Activated T-helper 1 cell treated with anti-CD3 and anti-CD28 coated beads, Interleukin-12 subunit alpha, Interleukin-12 subunit beta, Interleukin-2, Interleukin-4 antibody, amounts not matched to agents 30 ng/mL and 10 ng/mL and 1 ng/mL, durations not matched to agents 14 hours and 24 hours and 36 hours (primary cell): ENCODE data around the gene CLDN1. TPM values are rescaled to one million over a fixed set of nuclear protein-coding genes. Genes with fewer than 3 reads are reported as not detected.
A peak's percentile ranks its signal among the peaks of the same experiment; 100 is the strongest.

ENCODE experiments used
- DNase-seq: peaks from one replicate; pipeline ENCODE4 v3.0.0; 2021; ENCODE audit warnings: low spot score
- H3K27ac Mint-ChIP-seq: one replicate; pipeline ENCODE4 v1.8.0; 2021; ENCODE audit warnings: mild to moderate bottlenecking, mixed read lengths
- H3K27me3 Mint-ChIP-seq: one replicate; pipeline ENCODE4 v1.8.0; 2022; ENCODE audit warnings: mild to moderate bottlenecking, moderate library complexity, mixed read lengths; ENCODE audit not compliant: insufficient read depth
- H3K36me3 Mint-ChIP-seq: one replicate; pipeline ENCODE4 v1.8.0; 2021; ENCODE audit warnings: low read depth, mixed read lengths
- H3K4me1 Mint-ChIP-seq: one replicate; pipeline ENCODE4 v1.8.0; 2021; ENCODE audit warnings: low read depth, mixed read lengths
- H3K4me3 Mint-ChIP-seq: one replicate; pipeline ENCODE4 v1.8.0; 2021; ENCODE audit warnings: mild to moderate bottlenecking, moderate library complexity, mixed read lengths
- H3K9me3 Mint-ChIP-seq: one replicate; pipeline ENCODE4 v1.8.0; 2021; ENCODE audit warnings: mixed read lengths
- intact Hi-C: fragments of 100-400 bp; cut with micrococcal nuclease; formaldehyde crosslinking; loops from one replicate; pipeline ENCODE4 v1.15.1; 2024
- total RNA-seq: library from RNA; stranded (reverse); gene quantifications from 2 replicates; pipeline ENCODE4 v1.2.3, GENCODE V29; 2022

The CLDN1 gene, protein sequence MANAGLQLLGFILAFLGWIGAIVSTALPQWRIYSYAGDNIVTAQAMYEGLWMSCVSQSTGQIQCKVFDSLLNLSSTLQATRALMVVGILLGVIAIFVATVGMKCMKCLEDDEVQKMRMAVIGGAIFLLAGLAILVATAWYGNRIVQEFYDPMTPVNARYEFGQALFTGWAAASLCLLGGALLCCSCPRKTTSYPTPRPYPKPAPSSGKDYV
- 0.22 and 0.34 TPM in 2 replicates for total RNA-seq

DNA sequence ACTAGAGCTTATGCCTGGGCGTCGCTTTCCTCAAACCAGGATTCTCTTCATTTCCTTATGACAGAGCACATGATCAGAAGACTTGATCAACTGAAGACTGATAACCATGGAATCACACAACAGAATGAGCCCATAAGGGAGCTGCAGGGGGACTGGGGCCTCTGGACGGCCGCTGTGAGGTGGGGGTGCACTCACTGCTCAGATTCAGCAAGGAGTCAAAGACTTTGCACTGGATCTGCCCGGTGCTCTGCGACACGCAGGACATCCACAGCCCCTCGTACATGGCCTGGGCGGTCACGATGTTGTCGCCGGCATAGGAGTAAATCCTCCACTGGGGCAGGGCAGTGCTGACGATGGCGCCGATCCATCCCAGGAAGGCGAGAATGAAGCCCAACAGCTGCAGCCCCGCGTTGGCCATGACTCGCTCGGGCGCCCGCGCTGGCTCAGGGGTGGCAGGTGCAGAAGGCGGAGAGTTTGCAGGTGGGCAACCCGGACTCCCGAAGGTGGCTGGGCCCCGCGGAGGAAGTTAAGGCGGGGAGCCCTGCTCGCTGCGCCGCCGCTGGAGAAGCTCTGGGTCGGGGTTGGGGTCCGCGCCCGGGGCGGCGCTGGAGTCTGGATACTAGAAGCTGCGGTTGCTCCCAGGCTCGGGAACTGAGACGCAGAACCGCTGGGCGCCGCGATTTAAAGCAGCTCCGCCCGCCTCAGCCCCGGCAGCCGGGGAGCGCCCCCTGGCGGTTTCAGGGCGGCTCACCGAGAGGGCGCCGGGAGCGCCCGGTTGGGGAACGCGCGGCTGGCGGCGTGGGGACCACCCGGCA lies at the start of gene CLDN1:
Gene CLDN1 (minus strand): TSS at position 658 of the 815 bp plus-strand sequence. CDS start 240 bp downstream, at position 418.
- no peak within 1 kb of the TSS for H3K27ac Mint-ChIP-seq
- intact Hi-C loops: loop anchor here (1.0 to 10.0 kb wide), 5 partner anchors 97 to 373 kb away; no protein-coding TSS in a partner anchor
- peak; percentile 61 for DNase-seq
- no peaks in the 10 kb centered on the region for H3K9me3 Mint-ChIP-seq
- peaks cover 21% of the 10 kb centered on the region for H3K27me3 Mint-ChIP-seq
- H3K36me3 Mint-ChIP-seq: no peaks in the 10 kb centered on the region
- H3K4me3 Mint-ChIP-seq: peak within 1 kb of the TSS; percentile 78
- H3K4me1 Mint-ChIP-seq: peaks cover 40% of the 10 kb centered on the region

DNA sequence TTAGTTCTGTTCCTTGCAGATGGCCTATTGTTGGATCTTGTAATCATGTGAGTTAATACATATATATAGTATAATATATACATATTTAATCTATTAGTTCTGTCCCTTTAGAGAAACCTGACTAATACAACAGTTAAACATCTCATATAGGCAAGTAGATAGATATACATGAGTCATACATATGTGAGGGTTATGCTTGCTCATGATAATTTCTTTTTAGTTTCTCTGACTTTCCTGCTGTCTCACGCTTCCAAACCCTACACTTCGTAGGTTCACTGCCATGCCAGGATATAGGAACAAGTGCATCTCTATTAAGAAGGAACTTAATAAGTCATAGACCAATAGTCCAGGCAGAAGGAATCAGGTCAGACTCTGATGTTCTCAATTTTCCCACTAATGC lies 48.9 kb upstream of the CLDN1 start:
- H3K27me3 Mint-ChIP-seq: peaks cover 10% of the 10 kb centered on the region
- no peak overlapping the region for H3K27ac Mint-ChIP-seq
- H3K4me3 Mint-ChIP-seq: no peak overlapping the region
- no peaks in the 10 kb centered on the region for H3K36me3 Mint-ChIP-seq
- no peak for DNase-seq
- intact Hi-C loops: no loop called here
- H3K9me3 Mint-ChIP-seq: no peaks in the 10 kb centered on the region
- no peaks in the 10 kb centered on the region for H3K4me1 Mint-ChIP-seq

DNA sequence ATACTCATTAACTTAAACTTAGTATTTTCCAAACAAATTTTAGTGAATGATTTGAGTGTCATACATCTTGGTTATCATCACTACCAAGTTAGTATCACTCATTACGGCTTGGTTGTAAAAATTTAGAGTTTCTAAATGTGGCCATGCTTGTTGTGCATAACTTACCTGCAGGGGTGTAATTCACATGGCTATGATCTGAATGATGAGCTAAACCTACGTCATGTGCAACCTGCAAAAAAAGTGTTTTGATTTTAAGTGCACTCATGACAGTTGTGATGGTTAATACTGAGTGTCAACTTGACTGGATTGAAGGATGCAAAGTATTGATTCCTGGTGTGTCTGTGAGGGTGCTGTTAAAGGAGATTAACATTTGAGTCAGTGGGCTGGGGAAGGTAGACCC lies 48.1 kb upstream of the CLDN1 start:
- Mint-ChIP-seq H3K27ac (no peak overlapping the region), H3K9me3 (no peaks in the 10 kb centered on the region), H3K27me3 (peaks cover 4% of the 10 kb centered on the region), H3K4me1 (no peaks in the 10 kb centered on the region), H3K36me3 (no peaks in the 10 kb centered on the region), H3K4me3 (no peak overlapping the region)
- DNase-seq: no peak
- intact Hi-C loops: no loop called here

DNA sequence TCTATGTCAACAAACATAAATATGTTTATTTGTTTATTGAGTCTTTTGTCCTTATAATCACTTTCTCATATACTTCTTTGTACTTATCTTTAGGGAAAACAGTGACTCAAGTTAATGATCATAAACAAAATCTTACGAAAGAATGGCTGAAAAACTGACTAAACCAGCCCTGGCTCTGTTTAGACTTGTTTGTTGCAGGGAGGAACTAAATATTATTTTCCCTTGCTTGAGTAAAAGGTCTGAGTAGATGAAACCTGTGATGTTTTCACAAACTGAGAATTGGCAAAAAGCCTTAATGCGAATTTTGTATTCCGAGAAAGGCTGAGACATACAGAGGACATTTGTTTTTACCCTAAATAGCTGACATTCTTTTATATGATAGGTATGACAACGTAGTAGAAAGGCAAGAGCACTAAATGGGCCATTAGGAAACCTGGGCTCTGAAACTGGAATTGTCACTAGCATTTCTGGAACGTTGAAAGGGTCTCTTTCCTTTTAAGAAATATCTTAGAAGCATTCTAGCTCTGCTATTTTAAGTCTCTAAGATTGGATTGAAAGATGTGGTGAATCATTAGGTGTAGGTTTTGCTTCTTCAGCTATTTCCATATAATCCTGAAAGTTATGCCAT lies 47.5 kb upstream of the CLDN1 start:
- Mint-ChIP-seq H3K4me3 (no peak overlapping the region), H3K4me1 (no peaks in the 10 kb centered on the region), H3K9me3 (no peaks in the 10 kb centered on the region), H3K27ac (no peak overlapping the region), H3K27me3 (peaks cover 4% of the 10 kb centered on the region), H3K36me3 (no peaks in the 10 kb centered on the region)
- intact Hi-C loops: no loop called here
- no peak for DNase-seq

DNA sequence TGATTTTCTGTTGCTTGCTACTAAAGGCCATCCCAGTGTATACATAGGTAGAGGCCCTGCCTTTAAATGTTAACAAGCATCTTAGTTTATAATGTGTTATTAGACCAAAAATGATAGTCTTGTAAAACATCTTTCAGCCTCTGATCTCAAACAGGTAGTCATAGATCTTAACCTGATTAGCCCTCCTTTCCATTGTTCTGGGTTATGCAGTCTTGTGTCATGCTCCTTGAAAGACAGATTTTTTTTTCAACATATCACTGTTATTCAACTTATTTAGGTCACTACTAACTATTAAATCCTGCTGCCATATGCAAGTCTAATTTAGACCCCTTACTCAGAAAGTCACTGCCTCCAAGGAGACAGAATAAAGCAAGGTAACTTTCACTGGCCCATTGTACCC lies 46.6 kb upstream of the CLDN1 start:
- H3K4me1 Mint-ChIP-seq: no peaks in the 10 kb centered on the region
- H3K36me3 Mint-ChIP-seq: no peaks in the 10 kb centered on the region
- H3K27ac Mint-ChIP-seq: no peak overlapping the region
- no peaks in the 10 kb centered on the region for H3K9me3 Mint-ChIP-seq
- H3K27me3 Mint-ChIP-seq: peaks cover 4% of the 10 kb centered on the region
- DNase-seq: no peak
- intact Hi-C loops: no loop called here
- no peak overlapping the region for H3K4me3 Mint-ChIP-seq

DNA sequence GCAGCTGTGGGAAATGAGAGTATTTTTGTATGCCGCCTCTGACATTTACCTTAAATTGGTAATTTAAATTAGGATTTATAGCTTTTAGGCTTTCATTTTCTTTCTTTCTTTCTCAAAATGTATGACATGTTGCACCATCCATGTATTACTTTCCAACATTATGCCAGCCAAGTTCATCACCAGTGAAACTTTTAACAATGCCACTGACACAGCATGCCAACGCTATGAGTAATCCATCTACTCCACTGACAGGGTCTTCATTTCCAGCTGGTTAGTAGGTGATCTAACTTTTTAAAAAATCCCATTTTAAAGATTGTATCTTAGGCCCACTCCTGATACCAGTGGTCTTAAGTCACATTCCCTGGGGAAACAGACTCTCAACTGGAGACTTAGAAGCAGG lies 43.9 kb upstream of the CLDN1 start:
- no peaks in the 10 kb centered on the region for H3K4me1 Mint-ChIP-seq
- peaks cover 2% of the 10 kb centered on the region for H3K27me3 Mint-ChIP-seq
- intact Hi-C loops: no loop called here
- no peak overlapping the region for H3K4me3 Mint-ChIP-seq
- no peak for DNase-seq
- no peaks in the 10 kb centered on the region for H3K9me3 Mint-ChIP-seq
- no peaks in the 10 kb centered on the region for H3K36me3 Mint-ChIP-seq
- H3K27ac Mint-ChIP-seq: no peak overlapping the region

DNA sequence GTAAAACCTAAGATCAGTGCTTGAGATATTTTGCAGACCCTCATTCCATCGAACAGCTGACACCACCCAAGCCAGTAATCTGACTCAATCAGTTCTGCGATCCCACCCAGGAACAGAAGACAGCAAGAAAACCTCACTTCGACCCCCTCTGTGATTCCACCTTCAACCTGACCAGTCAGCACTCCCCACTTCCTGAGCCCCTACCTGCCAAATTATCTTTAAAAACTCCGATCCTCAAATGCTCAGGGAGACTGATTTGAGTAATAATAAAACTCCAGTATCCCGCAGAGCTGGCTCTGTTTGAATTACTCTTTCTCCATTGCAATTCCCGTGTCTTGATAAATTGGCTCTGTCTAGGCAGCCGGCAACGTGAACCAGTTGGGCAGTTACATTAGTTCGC lies 40.0 kb upstream of the CLDN1 start:
- intact Hi-C loops: no loop called here
- peaks cover 4% of the 10 kb centered on the region for H3K27me3 Mint-ChIP-seq
- no peak overlapping the region for H3K27ac Mint-ChIP-seq
- H3K4me1 Mint-ChIP-seq: no peaks in the 10 kb centered on the region
- no peak for DNase-seq
- H3K4me3 Mint-ChIP-seq: no peak overlapping the region
- H3K36me3 Mint-ChIP-seq: no peaks in the 10 kb centered on the region
- H3K9me3 Mint-ChIP-seq: no peaks in the 10 kb centered on the region

DNA sequence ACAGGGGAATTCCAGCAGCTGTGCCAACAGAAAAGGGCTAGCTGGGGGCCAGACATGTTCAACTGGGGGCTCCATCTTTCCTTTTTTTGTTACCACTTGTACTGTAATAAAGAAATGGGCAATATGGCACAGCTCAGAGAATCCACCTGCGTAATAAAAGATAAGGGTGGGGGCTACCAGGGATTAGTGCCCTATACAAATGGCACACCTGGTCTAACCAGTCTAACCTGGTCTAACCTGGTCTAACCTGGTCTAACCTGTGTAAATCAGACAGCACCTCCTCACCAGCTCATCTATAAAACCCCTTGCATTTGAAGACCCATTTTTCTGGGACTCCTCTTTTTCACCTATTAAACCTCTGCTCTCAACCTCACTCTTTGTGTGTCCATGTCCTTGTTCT lies 39.5 kb upstream of the CLDN1 start:
- intact Hi-C loops: no loop called here
- no peak overlapping the region for H3K27ac Mint-ChIP-seq
- no peaks in the 10 kb centered on the region for H3K36me3 Mint-ChIP-seq
- no peaks in the 10 kb centered on the region for H3K9me3 Mint-ChIP-seq
- H3K4me1 Mint-ChIP-seq: no peaks in the 10 kb centered on the region
- DNase-seq: no peak
- H3K27me3 Mint-ChIP-seq: peaks cover 4% of the 10 kb centered on the region
- no peak overlapping the region for H3K4me3 Mint-ChIP-seq

DNA sequence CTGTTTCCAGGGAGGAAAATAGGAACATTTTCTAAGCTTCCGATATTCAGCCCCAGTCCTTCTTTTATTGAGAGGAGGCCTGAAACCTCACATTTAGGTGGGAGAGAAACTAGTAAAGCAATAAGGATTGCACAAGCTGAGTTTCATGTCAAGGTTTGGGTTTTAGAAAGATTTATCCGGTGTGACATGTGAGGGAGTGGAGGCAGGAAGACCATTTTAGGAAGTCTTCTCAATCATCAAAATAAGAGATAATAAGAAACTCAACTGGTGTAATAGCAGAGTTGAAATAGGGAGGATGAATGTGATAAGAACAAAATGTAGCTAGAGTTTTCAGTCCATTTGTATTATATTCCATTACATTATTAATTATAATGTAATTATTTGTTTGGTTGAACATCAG lies 38.0 kb upstream of the CLDN1 start:
- intact Hi-C loops: no loop called here

DNA sequence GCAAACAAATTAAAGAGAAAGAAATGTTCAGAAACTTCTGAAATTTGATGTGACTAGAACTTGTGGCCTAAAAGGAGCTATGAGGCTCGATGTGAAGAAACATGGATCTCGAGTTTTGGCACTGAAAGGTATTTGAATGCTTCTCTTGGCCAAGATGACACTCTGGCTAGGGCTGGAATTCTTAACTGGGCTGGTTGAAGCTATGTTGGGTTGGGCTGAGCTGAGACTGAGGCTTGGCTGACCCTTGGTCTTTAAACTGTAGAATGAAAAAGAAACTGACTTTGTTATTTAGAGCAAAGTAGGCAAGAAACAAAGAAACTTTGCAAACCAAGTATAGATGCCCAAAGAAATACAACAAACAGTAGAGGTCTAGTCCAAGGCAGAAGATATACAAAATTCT lies 37.6 kb upstream of the CLDN1 start:
- H3K27ac Mint-ChIP-seq: no peak overlapping the region
- DNase-seq: no peak
- H3K4me1 Mint-ChIP-seq: no peaks in the 10 kb centered on the region
- peaks cover 4% of the 10 kb centered on the region for H3K27me3 Mint-ChIP-seq
- H3K36me3 Mint-ChIP-seq: no peaks in the 10 kb centered on the region
- no peak overlapping the region for H3K4me3 Mint-ChIP-seq
- intact Hi-C loops: no loop called here
- no peaks in the 10 kb centered on the region for H3K9me3 Mint-ChIP-seq

More for the DNA sequence above, 38.0 kb upstream of the CLDN1 start:
- H3K9me3 Mint-ChIP-seq: no peaks in the 10 kb centered on the region
- peaks cover 4% of the 10 kb centered on the region for H3K27me3 Mint-ChIP-seq
- H3K4me3 Mint-ChIP-seq: no peak overlapping the region
- no peaks in the 10 kb centered on the region for H3K4me1 Mint-ChIP-seq
- no peaks in the 10 kb centered on the region for H3K36me3 Mint-ChIP-seq
- H3K27ac Mint-ChIP-seq: no peak overlapping the region
- no peak for DNase-seq

DNA sequence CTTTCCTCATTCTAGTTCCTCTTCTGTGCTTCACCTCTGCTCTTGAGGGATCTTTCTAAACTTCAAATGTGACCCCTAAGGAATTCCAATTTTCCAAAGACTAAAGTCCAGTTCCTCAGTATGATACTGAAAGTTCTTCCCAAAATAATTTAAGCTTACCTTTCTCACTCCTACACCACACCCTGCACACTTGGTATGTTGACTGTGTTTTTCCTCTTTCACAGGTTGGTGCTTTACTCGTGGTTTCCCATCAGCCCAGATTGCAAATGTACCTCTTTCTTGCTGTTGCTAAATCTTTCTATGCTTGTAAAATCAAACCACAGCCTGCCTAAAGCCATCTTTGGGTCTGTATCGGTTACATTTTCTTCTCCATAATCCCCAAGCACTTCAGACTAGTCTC lies 35.2 kb upstream of the CLDN1 start:
- intact Hi-C loops: no loop called here
- Mint-ChIP-seq H3K4me3 (no peak overlapping the region), H3K27ac (no peak overlapping the region), H3K27me3 (peaks cover 5% of the 10 kb centered on the region), H3K9me3 (no peaks in the 10 kb centered on the region), H3K4me1 (no peaks in the 10 kb centered on the region), H3K36me3 (no peaks in the 10 kb centered on the region)
- no peak for DNase-seq

DNA sequence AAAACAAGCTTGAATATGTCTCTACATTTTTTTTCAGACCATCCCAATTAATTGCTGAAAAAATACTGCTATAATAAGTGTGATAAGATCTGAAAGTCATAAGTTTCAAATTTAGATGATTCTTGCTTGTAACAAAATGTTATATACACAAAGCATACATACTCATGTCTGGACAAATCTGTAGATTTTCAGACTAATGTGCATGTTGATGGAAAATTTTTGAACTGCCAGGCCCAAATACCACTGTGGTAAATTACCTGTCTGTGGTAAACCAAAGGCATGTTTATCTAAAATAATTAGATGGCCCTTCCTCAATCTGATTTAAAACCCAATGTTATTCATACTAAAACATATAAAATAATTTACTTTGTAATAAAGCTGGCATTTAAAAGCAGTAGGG lies 34.0 kb upstream of the CLDN1 start:
- Mint-ChIP-seq H3K36me3 (no peaks in the 10 kb centered on the region), H3K4me1 (no peaks in the 10 kb centered on the region), H3K9me3 (no peaks in the 10 kb centered on the region), H3K27ac (no peak overlapping the region), H3K4me3 (no peak overlapping the region), H3K27me3 (peaks cover 4% of the 10 kb centered on the region)
- no peak for DNase-seq
- intact Hi-C loops: no loop called here

DNA sequence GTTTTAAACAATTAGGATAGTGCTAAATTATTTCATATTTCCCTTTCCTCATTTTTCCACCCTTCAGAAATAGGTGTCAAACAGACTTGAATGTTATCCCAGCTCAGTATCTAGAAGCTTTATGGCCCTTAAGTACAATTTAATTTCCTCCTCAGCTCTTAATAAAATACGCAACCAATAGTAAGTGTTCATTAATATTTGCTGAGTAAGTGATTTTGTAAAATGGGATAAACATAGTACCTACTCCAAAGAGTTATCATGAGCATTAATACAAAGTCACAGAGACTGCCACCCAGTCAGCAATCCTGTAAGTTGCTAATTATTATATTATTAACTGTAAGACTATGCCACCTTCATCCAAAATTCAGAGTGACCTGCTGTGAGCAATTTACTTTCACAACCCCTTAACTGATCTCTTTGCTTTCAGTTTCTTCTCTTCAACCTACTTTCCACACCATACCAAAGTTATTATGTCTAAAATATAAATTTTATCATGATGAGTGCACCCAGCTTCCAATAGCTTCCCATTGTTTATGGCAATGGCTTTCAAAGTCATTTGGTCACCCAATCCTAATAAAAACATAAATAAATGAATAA lies 30.7 kb upstream of the CLDN1 start:
- H3K4me3 Mint-ChIP-seq: no peak overlapping the region
- intact Hi-C loops: no loop called here
- H3K9me3 Mint-ChIP-seq: no peaks in the 10 kb centered on the region
- peaks cover 2% of the 10 kb centered on the region for H3K27me3 Mint-ChIP-seq
- DNase-seq: no peak
- H3K4me1 Mint-ChIP-seq: no peaks in the 10 kb centered on the region
- no peak overlapping the region for H3K27ac Mint-ChIP-seq
- H3K36me3 Mint-ChIP-seq: no peaks in the 10 kb centered on the region
